HL-60/S4 (cell line): ENCODE measurements around the gene TRIM15.

ENCODE experiments used
- in situ Hi-C: fragments of 300-500 bp; cut with MboI; formaldehyde crosslinking; loops from 2 replicates; pipeline ENCODE4 v1.14.3; 2022; ENCODE audit warnings: low sequenced_read_pairs

TRIM15 gene

GRCh38 chr6:30144811-30145210 is 18.5 kb upstream of the TRIM15 start:
- in situ Hi-C loops: no loop called here

- in situ Hi-C loops: no loop called here
Observed at GRCh38 chr6:30145818-30146217, 17.5 kb upstream of the TRIM15 start.

GRCh38 chr6:30147096-30147495 is 16.2 kb upstream of the TRIM15 start:
- in situ Hi-C loops: no loop called here

- in situ Hi-C loops: no loop called here
Observed at GRCh38 chr6:30149234-30149633, 14.1 kb upstream of the TRIM15 start.

- in situ Hi-C loops: no loop called here
Observed at GRCh38 chr6:30149858-30150550, 13.3 kb upstream of the TRIM15 start.

- in situ Hi-C loops: no loop called here
Observed at GRCh38 chr6:30150671-30151395, 12.5 kb upstream of the TRIM15 start.

GRCh38 chr6:30151580-30151979 is 11.8 kb upstream of the TRIM15 start:
- in situ Hi-C loops: no loop called here

- in situ Hi-C loops: no loop called here
Observed at GRCh38 chr6:30152016-30152673, 11.2 kb upstream of the TRIM15 start.

- in situ Hi-C loops: no loop called here
Observed at GRCh38 chr6:30152910-30153610, 10.3 kb upstream of the TRIM15 start.

GRCh38 chr6:30154061-30154460 is 9.3 kb upstream of the TRIM15 start:
- in situ Hi-C loops: no loop called here

- in situ Hi-C loops: no loop called here
Observed at GRCh38 chr6:30154709-30155519, 8.4 kb upstream of the TRIM15 start.

GRCh38 chr6:30155520-30156261 is 7.7 kb upstream of the TRIM15 start:
- in situ Hi-C loops: no loop called here

GRCh38 chr6:30156262-30156599 is 7.1 kb upstream of the TRIM15 start:
- in situ Hi-C loops: no loop called here

GRCh38 chr6:30156774-30157173 is 6.6 kb upstream of the TRIM15 start:
- in situ Hi-C loops: no loop called here

- in situ Hi-C loops: no loop called here
Observed at GRCh38 chr6:30157581-30157980, 5.8 kb upstream of the TRIM15 start.

- in situ Hi-C loops: no loop called here
Observed at GRCh38 chr6:30157999-30158398, 5.3 kb upstream of the TRIM15 start.

GRCh38 chr6:30158475-30159040 is 4.8 kb upstream of the TRIM15 start:
- in situ Hi-C loops: no loop called here

- in situ Hi-C loops: no loop called here
Observed at GRCh38 chr6:30160008-30160784, 3.1 kb upstream of the TRIM15 start.
